Duodenal mucosa (tissue), 2 donors: ENCODE data around the gene SPDEF.

ENCODE experiments used
- H3K27ac ChIP-seq: one replicate; pipeline ENCODE4 v1.7.0; 2013; ENCODE audit warnings: low read depth, low read length
- H3K27me3 ChIP-seq, 2 donors: one replicate each; pipeline ENCODE4 v1.7.0; 2013; ENCODE audit warnings: low read length in 2 of 2, control low read depth in 1 of 2; ENCODE audit not compliant: insufficient read depth in 2 of 2, control insufficient read depth in 1 of 2
- H3K36me3 ChIP-seq, 2 donors: one replicate each; pipeline ENCODE4 v1.7.0; 2013; ENCODE audit warnings: low read length in 2 of 2, control low read depth in 1 of 2; ENCODE audit not compliant: insufficient read depth in 2 of 2, control insufficient read depth in 1 of 2
- H3K4me1 ChIP-seq, 2 donors: one replicate each; pipeline ENCODE4 v1.7.0; 2013; ENCODE audit warnings: low read length in 2 of 2, control low read depth in 1 of 2; ENCODE audit not compliant: insufficient read depth in 2 of 2, control insufficient read depth in 1 of 2
- H3K4me3 ChIP-seq, 2 donors: one replicate each; pipeline ENCODE4 v1.7.0; 2013; ENCODE audit warnings: low read length in 2 of 2, low read depth in 1 of 2
- H3K9ac ChIP-seq, 2 donors: one replicate each; pipeline ENCODE4 v1.7.0; 2013; ENCODE audit warnings: low read length in 2 of 2, low read depth in 1 of 2
- H3K9me3 ChIP-seq, 2 donors: one replicate each; pipeline ENCODE4 v1.7.0; 2013; ENCODE audit warnings: low read length in 2 of 2, control low read depth in 1 of 2; ENCODE audit not compliant: control insufficient read depth in 1 of 2

SPDEF gene

DNA sequence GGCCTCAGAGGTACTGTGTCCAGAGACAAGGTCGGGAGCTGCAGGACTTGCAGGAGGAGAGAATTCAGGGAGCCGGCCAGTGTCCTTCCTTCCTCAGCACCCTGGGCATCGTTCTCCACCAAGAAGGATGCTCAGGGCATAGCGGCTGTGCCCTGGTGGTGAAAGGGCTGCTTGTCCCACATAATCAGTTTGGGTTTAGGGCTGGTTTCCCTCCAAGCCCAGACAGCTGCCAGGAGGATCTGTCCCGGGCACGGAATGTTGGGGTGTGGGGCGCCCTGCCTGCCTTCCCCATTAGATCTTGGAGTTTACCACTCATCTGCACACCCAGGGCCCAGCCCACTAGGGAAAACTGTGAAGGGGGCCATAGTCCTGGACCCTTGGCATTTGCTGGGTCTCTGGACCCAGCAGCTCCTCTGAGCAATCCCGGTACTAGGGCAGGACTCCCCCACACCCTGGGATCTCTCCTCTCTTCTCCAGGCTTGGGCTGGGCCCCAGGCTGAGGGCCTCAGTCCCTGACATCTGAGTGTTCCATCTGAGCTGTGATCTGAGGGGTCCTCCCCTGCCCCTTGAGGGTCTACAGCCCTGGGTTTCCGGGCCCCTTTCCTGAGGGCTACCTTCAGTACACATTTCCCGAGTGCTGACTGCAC, 18.6 kb upstream of the SPDEF start:
- no peak overlapping the region for H3K4me3 ChIP-seq
- peaks cover 0 to 7% of the 10 kb centered on the region in 2 donors for H3K4me1 ChIP-seq
- H3K27me3 ChIP-seq: no peaks in the 10 kb centered on the region
- no peaks in the 10 kb centered on the region for H3K36me3 ChIP-seq
- H3K27ac ChIP-seq: no peak overlapping the region
- H3K9me3 ChIP-seq: no peaks in the 10 kb centered on the region
- no peak overlapping the region for H3K9ac ChIP-seq

DNA sequence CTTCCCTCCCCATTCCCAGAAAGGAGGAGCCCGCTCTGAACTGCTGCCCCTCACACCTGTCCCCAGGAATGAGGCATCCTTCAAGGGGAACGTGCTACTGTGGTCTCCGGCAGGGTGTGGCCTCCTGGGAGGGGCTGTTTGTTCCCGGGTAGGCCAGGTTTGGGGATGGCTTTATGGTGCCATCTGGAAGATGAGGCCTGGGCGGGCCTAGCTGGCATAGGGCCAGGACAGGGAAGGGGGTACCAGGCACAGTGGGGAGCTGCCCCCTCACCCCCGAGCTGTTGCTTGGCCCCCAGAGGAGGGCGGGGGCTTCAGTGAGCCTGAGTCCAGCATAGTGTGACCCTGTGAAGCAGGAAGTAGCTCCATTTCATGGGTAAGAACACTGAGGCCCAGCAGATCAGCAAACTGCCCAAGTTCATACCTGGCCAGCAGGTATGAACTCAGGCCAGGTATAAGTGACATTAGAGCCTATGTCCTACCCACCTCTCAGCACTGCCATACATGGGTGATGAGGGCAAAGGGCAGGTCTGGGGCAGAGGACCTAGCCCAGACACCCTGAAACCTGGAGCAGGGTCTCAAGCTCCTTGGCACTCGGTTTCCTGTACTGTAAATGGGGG, 17.5 kb upstream of the SPDEF start:
- H3K9me3 ChIP-seq: no peaks in the 10 kb centered on the region
- H3K27me3 ChIP-seq: peaks cover 0 to 4% of the 10 kb centered on the region in 2 donors
- peaks cover 0 to 7% of the 10 kb centered on the region in 2 donors for H3K4me1 ChIP-seq
- H3K4me3 ChIP-seq: no peak overlapping the region
- H3K9ac ChIP-seq: no peak overlapping the region
- H3K36me3 ChIP-seq: no peaks in the 10 kb centered on the region
- no peak overlapping the region for H3K27ac ChIP-seq

DNA sequence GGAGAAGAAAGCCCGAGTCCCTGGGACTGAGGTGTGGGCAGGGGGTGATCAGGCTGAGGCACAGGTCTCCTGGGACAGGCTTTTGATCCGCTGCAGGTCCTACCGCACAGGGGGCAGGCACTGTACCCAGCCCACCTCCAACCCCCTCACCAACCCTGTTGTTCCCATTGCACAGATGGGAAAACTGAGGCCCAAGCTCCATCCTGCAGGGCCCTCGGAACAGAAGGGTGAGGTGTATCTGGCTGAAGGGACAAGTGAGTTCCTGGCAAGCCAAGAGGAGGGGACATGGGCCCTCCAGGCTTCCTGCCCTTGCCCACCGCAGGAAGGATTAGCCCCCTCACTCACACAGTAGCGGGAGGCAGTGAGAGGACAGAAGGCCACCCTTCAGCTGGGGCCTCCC, 16.5 kb upstream of the SPDEF start:
- Histone ChIP-seq H3K27me3 (peaks cover 0 to 4% of the 10 kb centered on the region in 2 donors), H3K9ac (no peak overlapping the region)

DNA sequence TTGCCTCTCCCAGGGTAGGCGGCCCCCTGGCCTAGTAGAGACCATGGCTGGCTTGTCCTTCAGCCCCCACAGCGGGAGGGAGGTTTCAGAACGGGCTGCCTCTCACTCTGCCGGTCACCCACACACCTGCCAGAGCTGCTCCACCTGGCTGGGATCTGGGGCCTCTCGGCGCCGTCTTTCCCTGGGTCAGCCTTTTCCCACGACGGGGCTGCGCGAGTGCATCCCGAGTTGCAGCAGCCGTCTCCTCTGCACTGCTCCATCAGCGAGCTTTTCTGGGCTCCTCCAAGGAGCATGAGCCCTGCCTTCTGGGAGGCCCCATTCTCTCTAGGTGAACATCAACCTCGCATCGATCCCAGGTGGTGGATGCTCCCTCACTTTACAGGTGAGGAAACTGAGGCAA, 15.9 kb upstream of the SPDEF start:
- H3K36me3 ChIP-seq: no peaks in the 10 kb centered on the region
- no peak overlapping the region for H3K9ac ChIP-seq
- no peak overlapping the region for H3K27ac ChIP-seq
- peaks cover 0 to 7% of the 10 kb centered on the region in 2 donors for H3K4me1 ChIP-seq
- no peak overlapping the region for H3K4me3 ChIP-seq
- H3K9me3 ChIP-seq: no peaks in the 10 kb centered on the region
- H3K27me3 ChIP-seq: peaks cover 0 to 4% of the 10 kb centered on the region in 2 donors

More for the DNA sequence above, 16.5 kb upstream of the SPDEF start:
- Histone ChIP-seq H3K36me3 (no peaks in the 10 kb centered on the region), H3K4me3 (no peak overlapping the region), H3K27ac (no peak overlapping the region), H3K4me1 (peaks cover 0 to 7% of the 10 kb centered on the region in 2 donors), H3K9me3 (no peaks in the 10 kb centered on the region)

DNA sequence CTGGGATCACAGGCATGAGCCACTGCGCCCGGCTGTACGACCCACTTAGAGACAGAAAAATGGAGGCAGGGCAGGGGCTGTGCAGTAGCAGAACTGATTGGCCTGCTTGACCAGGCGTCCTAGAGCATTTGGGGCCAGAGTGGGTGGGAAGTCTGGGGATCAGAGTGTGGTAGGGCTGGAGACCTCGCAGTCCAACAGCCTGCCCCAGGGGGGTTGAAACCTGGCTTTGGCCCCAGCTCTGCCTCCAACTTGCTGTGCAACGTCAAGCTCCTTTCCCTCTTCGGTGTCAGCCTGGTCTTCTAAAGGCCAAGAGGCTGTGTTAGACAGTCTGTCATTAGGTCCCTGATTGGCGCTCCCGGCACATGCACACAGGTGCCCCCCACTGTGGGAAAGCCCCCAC, 15.3 kb upstream of the SPDEF start:
- no peaks in the 10 kb centered on the region for H3K9me3 ChIP-seq
- no peak overlapping the region for H3K27ac ChIP-seq
- H3K36me3 ChIP-seq: no peaks in the 10 kb centered on the region
- H3K9ac ChIP-seq: no peak overlapping the region
- no peak overlapping the region for H3K4me3 ChIP-seq
- peaks cover 0 to 7% of the 10 kb centered on the region in 2 donors for H3K4me1 ChIP-seq
- peaks cover 0 to 4% of the 10 kb centered on the region in 2 donors for H3K27me3 ChIP-seq

DNA sequence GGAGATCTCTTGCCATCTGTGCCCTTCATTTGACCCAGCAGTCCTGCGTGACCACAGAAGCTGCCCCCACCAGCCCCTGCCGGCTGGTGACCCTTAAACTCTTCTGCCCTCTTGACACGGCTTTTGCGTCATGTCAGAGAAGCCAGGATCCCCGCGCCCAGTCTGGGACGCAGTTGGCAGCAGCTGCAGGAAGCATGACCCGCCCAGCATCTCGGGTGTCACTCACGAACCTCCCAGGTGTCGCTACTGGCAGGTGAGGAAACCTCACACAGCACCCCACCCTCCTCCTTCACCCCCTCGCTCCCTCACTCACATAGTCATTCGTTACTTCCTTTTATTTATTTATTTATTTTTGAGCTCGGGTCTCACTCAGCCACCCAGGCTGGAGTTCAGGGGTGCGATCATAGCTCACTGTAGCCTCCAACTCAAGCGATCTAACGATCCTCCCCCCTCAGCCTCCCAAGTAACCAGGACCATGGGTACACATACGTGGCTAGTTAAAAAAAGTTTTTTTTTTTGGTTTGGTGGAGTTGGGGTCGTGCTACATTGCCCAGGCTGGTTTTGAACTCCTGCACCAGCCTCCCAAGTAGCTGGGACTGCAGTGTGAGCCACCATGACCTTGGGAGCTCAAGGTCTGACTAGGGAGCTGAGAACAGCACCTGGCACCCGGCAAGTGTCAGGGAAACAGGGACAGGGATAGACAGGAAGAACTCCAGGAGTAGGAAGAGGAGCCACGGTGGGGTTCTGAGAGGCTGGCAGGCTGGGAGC, 14.1 kb upstream of the SPDEF start:
- H3K4me1 ChIP-seq: peaks cover 0 to 7% of the 10 kb centered on the region in 2 donors
- no peak overlapping the region for H3K9ac ChIP-seq
- H3K36me3 ChIP-seq: no peaks in the 10 kb centered on the region
- H3K4me3 ChIP-seq: no peak overlapping the region
- H3K27me3 ChIP-seq: peaks cover 0 to 4% of the 10 kb centered on the region in 2 donors
- no peak overlapping the region for H3K27ac ChIP-seq
- H3K9me3 ChIP-seq: no peaks in the 10 kb centered on the region

DNA sequence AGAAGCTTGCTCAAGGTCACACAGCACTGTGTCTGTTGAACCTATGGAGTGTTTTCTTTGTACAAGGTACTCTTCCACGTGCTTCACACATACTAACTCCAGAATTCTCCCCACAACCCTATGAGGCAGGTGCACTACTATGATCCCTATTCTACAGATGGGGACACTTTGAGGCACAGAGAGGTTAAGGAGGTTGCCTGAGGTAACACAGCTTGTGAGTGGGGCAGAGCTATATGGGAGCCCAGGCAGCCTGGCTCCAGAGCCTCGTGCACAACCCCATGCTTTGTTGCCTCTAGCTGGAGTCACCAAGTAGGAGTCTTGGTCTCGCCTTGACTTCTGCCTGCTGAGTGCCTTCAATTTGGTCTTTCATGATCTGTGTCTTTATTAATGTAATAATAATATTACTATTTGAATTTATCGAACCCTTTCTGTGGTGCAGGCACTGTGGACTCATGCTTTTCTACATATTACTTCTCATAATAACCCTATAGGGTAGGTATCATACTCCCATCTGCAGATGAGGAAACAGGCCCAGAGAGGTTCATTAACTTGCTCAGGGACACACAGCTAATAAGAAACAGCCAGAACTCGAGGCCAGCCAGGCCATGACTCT, 13.3 kb upstream of the SPDEF start:
- peaks cover 0 to 7% of the 10 kb centered on the region in 2 donors for H3K4me1 ChIP-seq
- H3K9ac ChIP-seq: no peak overlapping the region
- H3K27ac ChIP-seq: no peak overlapping the region
- no peak overlapping the region for H3K4me3 ChIP-seq
- no peaks in the 10 kb centered on the region for H3K9me3 ChIP-seq
- peaks cover 0 to 4% of the 10 kb centered on the region in 2 donors for H3K27me3 ChIP-seq
- H3K36me3 ChIP-seq: no peaks in the 10 kb centered on the region

DNA sequence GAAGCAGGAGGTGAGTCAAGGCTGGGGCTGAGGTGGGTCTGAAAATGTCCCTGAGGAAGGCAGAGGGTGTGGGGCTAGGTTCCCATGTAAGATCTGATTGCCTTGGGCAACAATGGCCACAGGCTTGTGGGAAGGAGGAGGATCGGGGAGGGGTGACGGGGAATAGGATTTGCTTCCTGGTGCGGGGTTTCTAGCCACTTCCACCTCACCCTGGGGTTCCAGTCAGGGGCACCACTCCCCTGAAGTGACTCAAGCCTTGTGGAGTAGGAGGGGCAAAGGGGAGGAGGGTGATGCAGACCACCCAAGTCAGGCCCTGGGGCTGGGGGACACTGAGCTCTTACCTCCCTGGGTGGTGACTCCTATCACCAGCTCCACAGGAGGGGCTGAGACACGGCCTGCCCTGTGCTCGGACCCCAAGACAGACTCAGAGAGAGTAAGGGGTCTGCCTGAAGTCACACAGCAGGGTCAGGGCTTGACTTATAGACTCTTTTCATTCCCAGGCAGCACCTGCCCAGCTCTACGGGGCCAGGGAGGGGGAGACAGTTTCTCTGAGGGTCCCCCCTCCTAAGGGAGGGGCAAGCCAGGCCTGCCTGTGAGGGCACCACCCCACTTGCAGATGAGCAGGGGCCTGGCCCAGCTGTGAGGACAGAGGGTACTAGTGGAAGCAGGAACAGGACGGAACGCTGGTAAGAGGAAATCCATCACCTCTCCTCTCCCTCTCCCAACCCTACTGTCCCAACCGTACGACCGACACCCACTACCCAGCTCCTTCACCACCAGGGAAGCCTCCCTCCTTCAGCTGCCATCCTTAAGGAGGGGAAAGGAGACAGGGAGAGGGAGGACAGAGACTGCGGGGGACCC, 12.4 kb upstream of the SPDEF start:
- Histone ChIP-seq H3K36me3 (no peaks in the 10 kb centered on the region), H3K4me1 (peaks cover 0 to 4% of the 10 kb centered on the region in 2 donors), H3K27ac (no peak overlapping the region), H3K4me3 (no peak overlapping the region), H3K9ac (no peak overlapping the region), H3K27me3 (peaks cover 0 to 4% of the 10 kb centered on the region in 2 donors), H3K9me3 (no peaks in the 10 kb centered on the region)

DNA sequence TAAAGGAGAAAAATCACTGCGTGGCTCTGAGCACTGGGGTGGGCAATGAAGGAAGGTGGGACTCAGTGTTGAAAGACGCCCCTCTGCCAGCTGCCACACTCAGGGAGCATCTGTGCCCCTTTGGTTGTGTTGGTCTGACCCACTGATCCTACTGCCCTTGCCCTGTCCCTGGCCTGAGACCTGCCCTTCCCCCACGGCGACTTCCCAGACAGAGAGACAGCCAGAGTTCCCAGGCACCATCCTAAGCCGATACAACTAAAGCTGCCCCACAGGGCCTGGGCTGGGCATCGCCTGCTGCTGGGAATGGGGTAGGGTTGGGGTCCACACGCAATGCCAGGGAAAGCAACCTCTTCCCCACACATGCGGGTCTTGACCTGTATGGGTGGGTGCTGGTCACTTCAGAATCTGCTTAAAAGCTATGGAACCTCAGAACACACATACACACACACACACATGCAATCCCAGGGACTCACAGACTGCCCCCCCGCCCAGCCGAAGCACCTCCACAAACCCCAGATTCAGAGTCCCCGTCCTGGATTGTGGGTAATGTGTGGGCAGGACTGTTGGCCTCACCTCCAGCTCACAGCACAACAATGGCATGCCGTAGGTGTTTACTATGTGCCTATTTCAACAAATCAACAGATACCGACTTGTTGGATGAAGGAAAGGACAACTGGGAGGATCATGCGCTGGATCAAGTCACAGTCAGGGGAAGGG, 10.9 kb upstream of the SPDEF start:
- Histone ChIP-seq H3K27me3 (peaks cover 0 to 4% of the 10 kb centered on the region in 2 donors), H3K27ac (no peak overlapping the region), H3K4me3 (no peak overlapping the region), H3K36me3 (no peaks in the 10 kb centered on the region), H3K9ac (no peak overlapping the region), H3K4me1 (peaks cover 0 to 4% of the 10 kb centered on the region in 2 donors), H3K9me3 (no peaks in the 10 kb centered on the region)
